Right ventricle myocardium superior (tissue), 1 donor: ENCODE data around the gene B4GAT1. TPM values are rescaled to one million over a fixed set of nuclear protein-coding genes. Genes with fewer than 3 reads are reported as not detected.
"Not testable (repeated sequence)": the region's sequence is repeated elsewhere in the genome, so short reads cannot be mapped to it uniquely, and the experiment has no call there.

ENCODE experiments used
- ATAC-seq: fragments of 200-7000 bp; cut with Tn5 transposase; one replicate; pipeline ENCODE4 v1.9.1; 2020; ENCODE audit warnings: mild to moderate bottlenecking; ENCODE audit not compliant: poor library complexity
- DNase-seq: peaks from one replicate; pipeline ENCODE4 v3.0.0-alpha.2; 2020
- intact Hi-C: fragments of 100-400 bp; cut with DNase I; formaldehyde crosslinking; loops from one replicate; pipeline ENCODE4 v1.11.2; 2022
- total RNA-seq: library from RNA; stranded (reverse); fragmentation: NEBNext Ultra II Directional; extraction: Animal tissue kit (Norgen Biotek cat#: 25700); gene quantifications from one replicate; pipeline ENCODE4 v1.2.1, GENCODE V29; 2021
- donor health status: DM: no; HTN: yes; CAD: no; lungs with severe emphysema.

Gene B4GAT1
- total RNA-seq, 1 donor from 2014 or later = 51.3 TPM

- ATAC-seq (no peak), DNase-seq (no peak)
- intact Hi-C loops = loop anchor here (10.0 kb wide), 1 partner anchor 69 kb away; no protein-coding TSS in a partner anchor
These were observed 31.3 kb downstream of the B4GAT1 start for GRCh38 chr11:66315921-66316811.

GRCh38 chr11:66315498-66315885, 31.9 kb downstream of the B4GAT1 start:
- DNase-seq (no peak), ATAC-seq (no peak)
- intact Hi-C loops = loop anchor here (10.0 kb wide), 1 partner anchor 69 kb away; no protein-coding TSS in a partner anchor

GRCh38 chr11:66314561-66315497, 32.6 kb downstream of the B4GAT1 start:
- ATAC-seq = no peak
- DNase-seq = no peak
- intact Hi-C loops = loop anchor here (10.0 kb wide), 1 partner anchor 70 kb away; no protein-coding TSS in a partner anchor

DNA sequence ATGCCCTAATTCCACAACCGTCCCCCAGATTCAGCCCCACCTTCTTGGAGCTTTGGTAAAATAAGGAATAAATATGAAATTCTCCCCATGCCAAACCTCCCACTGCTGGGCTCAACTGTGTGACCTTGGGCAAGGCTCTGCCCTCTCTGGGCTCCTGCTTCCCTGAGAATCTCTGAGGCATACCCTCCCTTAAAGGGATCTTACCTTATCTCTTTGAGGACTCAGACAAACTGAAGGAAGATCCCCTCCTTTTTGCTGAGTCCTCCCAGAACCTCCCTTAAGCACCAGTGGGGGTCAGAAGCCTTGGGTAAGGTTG, 33.3 kb downstream of the B4GAT1 start:
- ATAC-seq (no peak), DNase-seq (no peak)
- intact Hi-C loops = loop anchor here (10.0 kb wide), 1 partner anchor 71 kb away; no protein-coding TSS in a partner anchor

DNA sequence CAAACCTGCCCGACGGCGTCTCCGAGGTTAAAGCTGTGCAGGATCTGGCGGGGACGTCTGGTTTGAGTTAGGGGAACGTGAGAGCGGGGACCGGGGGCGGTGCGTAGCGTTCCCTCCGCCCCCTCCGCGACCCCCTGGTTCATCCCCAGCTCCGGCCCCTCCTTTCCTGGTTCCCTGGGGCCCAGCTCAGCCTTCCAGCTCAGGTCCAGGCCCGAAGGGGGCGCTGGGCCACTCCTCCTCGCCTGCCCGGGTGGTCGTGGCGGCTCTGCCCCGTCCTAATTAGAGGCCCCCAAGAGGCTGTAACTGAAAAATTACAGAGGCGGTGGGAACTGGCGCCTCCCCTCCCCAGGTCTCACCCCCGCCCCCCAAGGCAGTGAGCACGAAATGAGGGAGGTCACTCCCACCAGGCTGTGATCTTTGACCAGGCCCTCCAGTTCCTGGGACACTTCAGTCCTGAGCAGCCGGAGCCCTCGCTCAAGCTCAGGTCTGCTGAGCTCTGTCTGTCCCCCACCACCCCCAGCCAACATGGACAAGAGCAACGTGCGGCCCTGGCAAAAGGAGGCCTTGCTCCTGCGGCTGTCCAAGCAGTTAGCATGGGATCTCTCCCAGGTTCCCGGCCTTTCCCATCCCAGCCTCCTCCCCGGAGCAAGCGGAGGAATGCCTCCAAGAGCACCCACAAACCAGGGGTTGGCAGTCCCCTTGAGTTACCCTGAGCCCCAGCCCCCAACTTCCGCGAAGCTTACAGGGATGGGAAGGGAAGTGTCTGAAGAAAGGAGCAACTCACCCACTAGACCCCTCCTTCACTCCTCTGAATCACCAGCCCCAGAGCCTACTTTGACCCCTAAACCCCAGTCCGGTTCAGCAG, 33.9 kb downstream of the B4GAT1 start:
- peak; percentile 67 for DNase-seq
- intact Hi-C loops = loop anchor here (10.0 kb wide), 1 partner anchor 71 kb away; no protein-coding TSS in a partner anchor

DNA sequence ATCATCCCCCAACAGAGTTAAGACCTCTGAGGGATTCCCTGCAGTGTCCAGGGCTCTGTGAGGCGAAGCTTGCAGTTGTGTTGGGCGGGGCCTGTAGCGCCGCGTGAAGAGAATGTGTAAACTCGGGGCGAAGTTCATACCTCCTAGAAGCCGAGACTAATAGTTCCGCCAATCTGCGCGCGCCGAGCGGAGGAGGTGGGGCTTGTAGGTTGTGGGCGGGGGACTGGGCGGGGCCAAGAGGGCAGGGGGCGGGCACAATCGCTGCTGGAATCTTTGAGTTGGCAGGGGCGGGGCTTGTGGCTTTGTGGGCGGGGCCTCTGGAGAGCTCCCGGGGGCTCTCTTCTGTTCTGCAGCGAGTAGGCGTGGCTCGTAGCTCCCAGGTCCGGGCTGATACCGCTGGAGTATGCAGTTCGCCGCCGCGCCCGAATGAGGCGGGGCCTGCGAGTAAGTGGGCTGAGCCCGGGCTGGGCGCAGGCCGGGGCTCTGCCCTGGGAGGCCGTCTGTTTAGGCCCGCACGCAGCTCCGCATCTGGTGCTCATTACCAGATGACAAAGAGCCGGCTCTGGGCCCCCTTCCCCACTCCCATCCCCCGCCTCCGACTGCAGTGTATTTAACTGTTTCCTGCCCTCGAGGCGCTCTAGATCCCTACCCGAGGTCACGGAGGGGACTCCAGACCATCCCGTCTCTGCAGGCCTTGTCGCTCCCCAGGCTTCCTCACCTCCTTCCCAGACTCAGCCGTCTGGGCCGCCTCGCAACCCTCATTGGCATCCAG, 34.7 kb downstream of the B4GAT1 start:
- intact Hi-C loops = loop anchor here (10.0 kb wide), 1 partner anchor 72 kb away; no protein-coding TSS in a partner anchor
- ATAC-seq = peak; percentile 82
- DNase-seq = peak; percentile 100

More for the DNA sequence above, 33.9 kb downstream of the B4GAT1 start:
- ATAC-seq = no peak

DNA sequence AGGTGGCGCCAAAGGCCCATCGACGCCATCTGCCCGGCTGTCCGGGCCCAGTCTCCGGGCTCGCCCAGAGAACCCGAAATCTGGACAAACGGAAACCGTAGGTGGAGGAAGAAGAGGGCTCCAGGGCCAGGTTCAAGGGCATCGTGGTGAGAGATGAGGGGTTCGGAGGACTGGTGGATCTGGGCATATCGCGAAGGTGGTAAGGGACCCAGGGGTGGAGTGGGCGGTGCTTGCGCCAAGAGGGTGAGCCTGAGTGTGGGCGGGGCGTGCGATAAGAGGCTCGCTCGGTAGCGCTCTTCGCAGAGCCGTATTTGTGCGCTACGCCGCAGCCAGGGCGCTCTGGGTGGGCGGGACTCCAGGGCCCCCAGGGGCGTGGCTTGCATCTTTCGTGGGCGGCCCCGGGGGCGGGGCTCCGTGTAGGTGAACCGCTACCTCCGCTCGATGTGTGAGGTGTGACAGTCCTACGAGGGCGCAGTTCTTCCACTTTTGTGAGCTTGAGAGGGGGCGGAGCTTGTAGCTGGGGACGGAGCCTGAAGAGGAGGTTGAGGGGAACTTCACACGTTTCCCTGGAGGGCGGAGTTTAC, 35.4 kb downstream of the B4GAT1 start:
- peak; percentile 84 for ATAC-seq
- peak; percentile 96 for DNase-seq
- intact Hi-C loops = loop anchor here (2.0 to 10.0 kb wide), 2 partner anchors 17 to 73 kb away; no protein-coding TSS in a partner anchor

- DNase-seq (no peak), ATAC-seq (no peak)
- intact Hi-C loops = loop anchor here (2.0 to 10.0 kb wide), 2 partner anchors 17 to 73 kb away; no protein-coding TSS in a partner anchor
These were observed 35.9 kb downstream of the B4GAT1 start for GRCh38 chr11:66311470-66311964.

GRCh38 chr11:66310803-66311440, 36.5 kb downstream of the B4GAT1 start:
- intact Hi-C loops = loop anchor here (2.0 to 10.0 kb wide), 2 partner anchors 18 to 74 kb away; no protein-coding TSS in a partner anchor
- DNase-seq, ATAC-seq: not testable (repeated sequence)

DNA sequence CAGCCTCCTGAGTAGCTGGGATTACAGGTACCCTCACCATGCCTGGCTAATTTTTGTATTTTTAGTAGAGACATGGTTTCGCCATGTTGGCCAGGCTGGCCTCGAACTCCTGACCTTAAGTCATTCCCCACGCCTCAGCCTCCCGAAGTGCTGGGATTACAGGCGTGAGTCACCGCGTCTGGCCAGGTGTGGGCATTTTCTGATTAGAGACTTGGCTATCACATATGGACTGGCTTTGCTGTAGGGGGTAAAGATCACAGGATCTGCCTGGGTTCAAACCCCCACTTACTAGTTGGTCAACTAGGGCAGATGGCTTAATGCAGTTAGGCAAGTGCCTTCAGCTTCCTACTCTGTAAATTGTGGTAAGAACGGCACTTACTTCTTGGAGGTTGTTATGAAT, 37.1 kb downstream of the B4GAT1 start:
- intact Hi-C loops = loop anchor here (2.0 to 10.0 kb wide), 2 partner anchors 18 to 74 kb away; no protein-coding TSS in a partner anchor
- DNase-seq (no peak), ATAC-seq (no peak)

GRCh38 chr11:66309475-66309874, 38.0 kb downstream of the B4GAT1 start:
- ATAC-seq = no peak
- intact Hi-C loops = no loop called here
- DNase-seq = no peak

DNA sequence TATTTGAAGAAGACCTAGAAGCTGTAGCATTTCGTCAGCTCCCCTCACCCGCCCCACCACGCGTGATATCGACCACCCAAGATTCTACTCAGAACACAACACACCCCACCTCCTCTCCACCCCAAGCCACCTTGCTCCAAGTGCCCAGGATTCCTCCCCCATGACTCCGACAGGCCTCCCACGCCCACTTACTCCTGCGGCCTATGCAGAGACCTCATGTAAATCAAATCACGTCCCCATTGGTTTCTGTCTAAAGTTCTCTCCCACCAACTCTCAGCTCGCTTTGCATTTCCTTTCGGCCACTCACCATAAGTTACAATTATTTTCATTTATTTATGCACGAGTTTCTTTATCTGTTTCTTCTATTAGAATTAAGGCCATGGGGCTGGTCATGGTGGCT, 44.8 kb downstream of the B4GAT1 start:
- intact Hi-C loops = no loop called here
- ATAC-seq (no peak), DNase-seq (no peak)

- DNase-seq (no peak), ATAC-seq (peak; percentile 70)
- intact Hi-C loops = no loop called here
These were observed 48.2 kb downstream of the B4GAT1 start for GRCh38 chr11:66299186-66299585.

GRCh38 chr11:66297610-66298009, 49.8 kb downstream of the B4GAT1 start:
- DNase-seq (no peak), ATAC-seq (no peak)
- intact Hi-C loops = no loop called here
